GM06990 (cell line): ENCODE measurements around the gene LTF.
A peak's percentile ranks its signal among the peaks of the same experiment; 100 is the strongest.

Experiments
- DNase-seq: peaks from one replicate; pipeline ENCODE4 v3.0.0-alpha.2; 2011; ENCODE audit not compliant: insufficient read length; ENCODE audit errors: extremely low read depth
- H3K27me3 ChIP-seq: replicated peaks from 2 replicates; pipeline ENCODE4 v1.6.0; 2011; ENCODE audit warnings: low read length; ENCODE audit not compliant: control insufficient read depth, insufficient read depth
- H3K36me3 ChIP-seq: 2 replicates; pipeline ENCODE4 v1.5.1; 2011; ENCODE audit warnings: low read length; ENCODE audit not compliant: control insufficient read depth, insufficient read depth
- H3K4me3 ChIP-seq: replicated peaks from 2 replicates; pipeline ENCODE4 v1.5.1; 2011; ENCODE audit warnings: low read depth, mild to moderate bottlenecking, control low read depth, low read length
- CTCF ChIP-seq: IDR thresholded peaks from 2 replicates; pipeline ENCODE4 v1.5.1; 2011; ENCODE audit warnings: low read length, control low read depth, mild to moderate bottlenecking, inconsistent platforms; ENCODE audit not compliant: insufficient read depth, poor library complexity, severe bottlenecking

Gene LTF

DNA sequence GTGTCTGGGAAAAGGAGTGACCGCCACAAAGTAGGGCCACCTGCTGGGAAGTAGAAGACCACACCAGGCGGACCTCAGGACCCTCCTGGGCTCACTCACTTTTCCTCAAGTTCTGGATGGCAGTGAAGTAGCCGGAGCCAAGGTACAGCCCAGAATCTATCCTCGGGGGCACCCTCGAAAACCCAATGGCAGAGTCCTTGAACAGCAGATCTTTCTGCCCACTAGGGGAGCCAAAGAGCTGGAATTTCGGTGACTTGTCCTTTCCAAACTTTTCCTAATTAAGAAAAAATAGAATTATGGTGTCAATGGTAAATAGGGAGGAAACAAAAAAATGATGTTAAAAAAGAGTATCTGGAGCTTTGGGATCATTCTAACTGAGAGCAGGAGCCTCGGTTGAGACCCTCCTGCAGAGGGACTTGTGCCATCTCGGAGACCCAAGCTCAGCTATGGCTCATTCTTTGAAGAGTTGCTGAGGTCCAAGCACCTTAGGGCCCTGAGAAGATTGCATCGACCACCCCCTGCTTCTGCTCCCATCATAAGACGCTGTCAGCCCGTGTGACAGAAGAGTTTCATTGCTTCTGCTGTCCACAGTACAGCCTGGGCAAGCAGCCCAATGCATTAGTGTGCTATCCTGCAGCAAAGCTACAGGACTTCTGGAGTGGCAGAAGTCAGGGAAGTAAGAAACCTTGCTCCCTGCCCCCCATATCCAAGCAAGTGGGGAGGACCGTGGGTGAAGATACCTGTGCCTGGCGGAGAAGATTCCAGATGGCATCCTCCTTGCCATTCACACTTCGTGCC is 14.8 kb downstream of the LTF start:
- DNase-seq = no peak
- peaks cover 3% of the 10 kb centered on the region for H3K27me3 ChIP-seq
- no peaks in the 10 kb centered on the region for H3K36me3 ChIP-seq
- peak; percentile 82 for TF ChIP-seq CTCF
- H3K4me3 ChIP-seq = no peak overlapping the region

GRCh38 chr3:46448721-46449120 is 16.0 kb downstream of the LTF start:
- DNase-seq = no peak
- no peak overlapping the region for H3K4me3 ChIP-seq
- H3K36me3 ChIP-seq = no peaks in the 10 kb centered on the region
- TF ChIP-seq CTCF = no peak
- peaks cover 3% of the 10 kb centered on the region for H3K27me3 ChIP-seq

DNA sequence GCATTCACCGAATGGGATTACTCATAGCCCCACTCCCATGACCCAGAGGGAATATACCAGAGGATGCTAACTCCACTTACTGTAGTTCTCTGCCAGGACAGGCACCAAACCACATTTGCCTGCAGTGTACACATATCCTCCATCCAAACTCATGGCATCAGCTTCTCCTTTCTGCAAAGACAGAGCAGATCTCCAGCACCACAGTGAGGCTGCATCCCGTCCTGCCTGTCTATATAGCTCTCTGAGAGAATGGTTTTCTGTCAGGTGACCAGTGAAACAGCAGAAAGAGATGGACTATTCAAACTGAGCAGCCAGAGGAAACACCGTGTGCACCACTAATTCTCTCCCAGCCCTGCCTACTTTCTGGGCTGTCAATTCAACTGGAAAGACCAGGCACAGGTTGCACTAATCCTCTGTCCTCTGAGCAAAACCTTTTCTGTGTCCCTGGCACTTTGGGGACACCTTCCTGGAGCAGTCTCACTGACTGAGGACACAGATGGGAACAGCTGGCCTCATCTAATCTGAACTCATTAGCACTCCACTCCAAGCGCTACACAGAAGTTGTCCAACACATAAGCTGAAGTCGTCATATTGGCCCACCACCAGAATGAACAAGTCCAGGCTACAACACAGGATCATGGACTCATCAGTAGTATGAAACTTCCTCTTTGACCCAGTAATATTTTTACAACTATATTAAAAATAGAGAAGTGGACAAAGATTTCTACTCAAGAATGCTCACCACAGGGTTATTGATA is 17.3 kb downstream of the LTF start:
- no peak for TF ChIP-seq CTCF
- no peaks in the 10 kb centered on the region for H3K36me3 ChIP-seq
- H3K4me3 ChIP-seq = no peak overlapping the region
- peaks cover 1% of the 10 kb centered on the region for H3K27me3 ChIP-seq
- DNase-seq = no peak

GRCh38 chr3:46442576-46443530 is 21.9 kb downstream of the LTF start:
- peaks cover 1% of the 10 kb centered on the region for H3K27me3 ChIP-seq
- DNase-seq = no peak
- no peak overlapping the region for H3K4me3 ChIP-seq

More at GRCh38 chr3:46442576-46443530, 21.9 kb downstream of the LTF start:
- H3K36me3 ChIP-seq = no peaks in the 10 kb centered on the region
- no peak for TF ChIP-seq CTCF
